ENCODE data around the gene GLRA1.

DNA sequence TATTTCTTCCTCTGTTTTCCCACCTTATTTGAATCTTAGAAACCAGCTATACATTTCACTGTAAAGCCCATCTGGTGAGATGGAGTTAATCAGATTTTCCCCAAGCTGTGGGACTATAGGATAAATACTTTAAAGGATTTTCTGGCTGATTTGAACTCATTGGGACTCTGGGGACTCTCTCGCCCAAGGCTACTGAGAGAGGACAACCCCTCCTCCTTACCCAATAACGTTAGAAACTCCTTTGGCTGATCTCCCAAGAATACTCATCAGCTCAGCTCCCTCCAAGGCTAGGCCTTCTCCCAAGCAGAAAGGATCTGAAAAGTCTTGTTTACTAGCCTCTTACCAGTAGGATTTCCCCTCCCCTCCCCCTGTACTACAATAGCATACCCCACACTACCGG is 1.5 kb upstream of the GLRA1 start:
- TF ChIP-seq, protein P1, sequence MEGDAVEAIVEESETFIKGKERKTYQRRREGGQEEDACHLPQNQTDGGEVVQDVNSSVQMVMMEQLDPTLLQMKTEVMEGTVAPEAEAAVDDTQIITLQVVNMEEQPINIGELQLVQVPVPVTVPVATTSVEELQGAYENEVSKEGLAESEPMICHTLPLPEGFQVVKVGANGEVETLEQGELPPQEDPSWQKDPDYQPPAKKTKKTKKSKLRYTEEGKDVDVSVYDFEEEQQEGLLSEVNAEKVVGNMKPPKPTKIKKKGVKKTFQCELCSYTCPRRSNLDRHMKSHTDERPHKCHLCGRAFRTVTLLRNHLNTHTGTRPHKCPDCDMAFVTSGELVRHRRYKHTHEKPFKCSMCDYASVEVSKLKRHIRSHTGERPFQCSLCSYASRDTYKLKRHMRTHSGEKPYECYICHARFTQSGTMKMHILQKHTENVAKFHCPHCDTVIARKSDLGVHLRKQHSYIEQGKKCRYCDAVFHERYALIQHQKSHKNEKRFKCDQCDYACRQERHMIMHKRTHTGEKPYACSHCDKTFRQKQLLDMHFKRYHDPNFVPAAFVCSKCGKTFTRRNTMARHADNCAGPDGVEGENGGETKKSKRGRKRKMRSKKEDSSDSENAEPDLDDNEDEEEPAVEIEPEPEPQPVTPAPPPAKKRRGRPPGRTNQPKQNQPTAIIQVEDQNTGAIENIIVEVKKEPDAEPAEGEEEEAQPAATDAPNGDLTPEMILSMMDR (conservative IDR thresholded peaks at IDR 0.05; ENCODE audit: low read depth, low read length), result no peak
- TF ChIP-seq EZH2 (IDR thresholded peaks at IDR 0.05; ENCODE audit: low read length, unreplicated experiment) (no peak), EZH2phosphoT487 (IDR thresholded peaks at IDR 0.05; ENCODE audit: borderline replicate concordance, low read length) (no peak)
